Measurements from ENCODE around the gene CXCL17. TPM values are rescaled to one million over a fixed set of nuclear protein-coding genes. Genes with fewer than 3 reads are reported as not detected.

CXCL17 gene
- total RNA-seq, 1 experiment from 2014 or later: 0.32 TPM

GRCh38 chr19:42473686-42474085 is 30.9 kb upstream of the CXCL17 start:
- intact Hi-C loops (cut with micrococcal nuclease): no loop called here
- Histone ChIP-seq H3K4me1 (ENCODE audit: control insufficient read depth in 1 of 2, insufficient read depth in 2 of 2, low read length in 2 of 2) (peaks cover 25 to 35% of the 10 kb centered on the region in 2 experiments), H3K36me3 (ENCODE audit: control insufficient read depth in 1 of 2, insufficient read depth in 2 of 2, low read length in 2 of 2) (no peaks in the 10 kb centered on the region), H3K9me3 (ENCODE audit: control insufficient read depth in 1 of 2, insufficient read depth in 1 of 2, low read depth in 1 of 2, low read length in 2 of 2) (no peaks in the 10 kb centered on the region), H3K9ac (ENCODE audit: low read length) (no peak overlapping the region), H4K20me1 (ENCODE audit: insufficient read depth) (no peaks in the 10 kb centered on the region), H3K27me3 (ENCODE audit: insufficient read depth, low read length) (no peaks in the 10 kb centered on the region), H3K27ac (ENCODE audit: low read depth, low read length) (no peak overlapping the region), H3K79me2 (ENCODE audit: insufficient read depth, low read length) (no peaks in the 10 kb centered on the region), H2AFZ (ENCODE audit: low read depth, low read length, poor library complexity, severe bottlenecking) (no peak overlapping the region), H3K4me2 (ENCODE audit: low read length) (no peak overlapping the region), H3K9me2 (ENCODE audit: insufficient read depth) (no peaks in the 10 kb centered on the region), H3K4me3 (replicated peaks in 1 of 2; ENCODE audit: low read depth in 1 of 2, low read length in 2 of 2) (no peak overlapping the region)
- TF ChIP-seq YY1 (IDR thresholded peaks at IDR 0.05; ENCODE audit: extremely low read depth, insufficient replicate concordance, low read depth, low read length): no peak
- no peak for TF ChIP-seq ZNF274 (IDR thresholded peaks at IDR 0.05; ENCODE audit: low read depth, low read length)
- no peak for TF ChIP-seq ELF1 (IDR thresholded peaks at IDR 0.05; ENCODE audit: borderline replicate concordance, low read depth)
- no peak for TF ChIP-seq POLR2AphosphoS5 (IDR thresholded peaks at IDR 0.05; ENCODE audit: low read depth, low read length)
- no peak for TF ChIP-seq EZH2phosphoT487 (IDR thresholded peaks at IDR 0.05; ENCODE audit: borderline replicate concordance)
- no peak for TF ChIP-seq CEBPB (IDR thresholded peaks at IDR 0.05; ENCODE audit: low read depth)
- no peak for TF ChIP-seq SIN3A (IDR thresholded peaks at IDR 0.05; ENCODE audit: low read depth)
- no peak for TF ChIP-seq ZFX (IDR thresholded peaks at IDR 0.05)
- no peak for TF ChIP-seq ZBTB33 (IDR thresholded peaks at IDR 0.05; ENCODE audit: extremely low read depth, insufficient replicate concordance, low read length)
- no peak for TF ChIP-seq EGR1 (IDR thresholded peaks at IDR 0.05; ENCODE audit: low read depth)
- no peak for TF ChIP-seq SRF (IDR thresholded peaks at IDR 0.05; ENCODE audit: low read depth)
- no peak for TF ChIP-seq POLR2A (IDR thresholded peaks at IDR 0.05; ENCODE audit: borderline replicate concordance, extremely low read depth, insufficient read depth, insufficient read length)
- no peak for TF ChIP-seq EZH2 (IDR thresholded peaks at IDR 0.05)
- TF ChIP-seq TCF7L2 (IDR thresholded peaks at IDR 0.05; ENCODE audit: borderline replicate concordance, extremely low read depth, insufficient read depth, insufficient read length): no peak
- TF ChIP-seq, protein P1, sequence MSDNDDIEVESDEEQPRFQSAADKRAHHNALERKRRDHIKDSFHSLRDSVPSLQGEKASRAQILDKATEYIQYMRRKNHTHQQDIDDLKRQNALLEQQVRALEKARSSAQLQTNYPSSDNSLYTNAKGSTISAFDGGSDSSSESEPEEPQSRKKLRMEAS (IDR thresholded peaks at IDR 0.05): no peak
- TF ChIP-seq RAD21 (IDR thresholded peaks at IDR 0.05; ENCODE audit: low read depth): no peak
- no peak for TF ChIP-seq ATF3 (IDR thresholded peaks at IDR 0.05)
- ChIA-PET POLR2A (no interaction called here), CTCF (no interaction called here), RAD21 (ENCODE audit: low non-redundant PET in 1 of 2, low total read pairs in 2 of 2, uncharacterized antibody in 2 of 2, unreplicated experiment in 2 of 2) (no interaction called here)
- ATAC-seq (no peak), DNase-seq (ENCODE audit: low read depth, low spot score) (no peak)
- no TSS peak for BruUV-seq (replicated peaks)

All from HCT116 (cell line).